HG03025 (cell line): Measurements from ENCODE around the gene ZNF41.

Experiments used
- ATAC-seq: cut with Tn5 transposase; IDR thresholded peaks from one replicate; pipeline ENCODE4 v1.9.1; 2021; ENCODE audit warnings: mild to moderate bottlenecking, moderate library complexity; ENCODE audit not compliant: unreplicated experiment, low FRiP score

ZNF41 gene

DNA sequence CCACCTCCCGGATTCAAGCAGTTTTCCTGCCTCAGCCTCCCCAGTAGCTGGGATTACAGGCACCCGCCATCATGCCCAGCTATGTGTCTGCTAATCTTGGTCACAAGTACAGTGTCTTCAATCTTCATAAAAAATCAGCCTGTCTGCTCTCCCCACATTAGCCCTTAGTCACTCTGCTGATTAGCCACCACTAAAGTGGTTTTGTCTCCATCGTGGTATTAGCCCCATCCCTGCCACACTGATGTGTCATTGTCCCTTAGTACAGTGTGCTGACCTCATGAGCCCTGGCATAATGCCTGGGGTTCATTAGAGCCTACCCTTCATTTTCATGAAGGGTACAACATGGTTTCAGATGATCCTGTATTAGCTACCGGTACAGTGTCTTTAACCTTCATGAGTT is 62.8 kb downstream of the ZNF41 start:
- no peak for ATAC-seq

DNA sequence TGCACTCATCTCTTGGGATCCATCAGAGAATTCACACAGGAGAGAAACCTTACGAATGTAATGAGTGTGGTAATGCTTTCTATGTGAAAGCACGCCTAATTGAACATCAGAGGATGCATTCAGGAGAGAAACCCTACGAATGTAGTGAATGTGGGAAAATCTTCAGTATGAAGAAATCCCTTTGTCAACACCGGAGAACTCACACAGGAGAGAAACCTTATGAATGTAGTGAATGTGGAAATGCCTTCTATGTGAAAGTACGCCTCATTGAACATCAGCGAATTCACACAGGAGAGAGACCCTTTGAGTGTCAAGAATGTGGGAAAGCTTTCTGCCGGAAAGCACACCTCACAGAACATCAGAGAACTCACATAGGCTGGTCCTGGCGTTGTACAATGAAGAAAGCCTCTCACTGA is 69.8 kb downstream of the ZNF41 start:
- ATAC-seq, result no peak
